Muscle layer of duodenum (tissue), 2 donors: Measurements from ENCODE around the gene IFT80.

ENCODE experiments used
- H3K27ac ChIP-seq: one replicate; pipeline ENCODE4 v1.7.0; 2013; ENCODE audit warnings: mild to moderate bottlenecking, low read length
- H3K27me3 ChIP-seq: one replicate; pipeline ENCODE4 v1.7.0; 2013; ENCODE audit warnings: low read depth, mild to moderate bottlenecking, control low read depth, low read length
- H3K36me3 ChIP-seq, 2 donors: one replicate each; pipeline ENCODE4 v1.7.0; 2013; ENCODE audit warnings: low read length in 2 of 2, control low read depth in 1 of 2, mild to moderate bottlenecking in 1 of 2; ENCODE audit not compliant: insufficient read depth in 2 of 2, control insufficient read depth in 1 of 2
- H3K4me1 ChIP-seq, 2 donors: one replicate each; pipeline ENCODE4 v1.7.0; 2013; ENCODE audit warnings: low read length in 2 of 2, mild to moderate bottlenecking in 2 of 2, control low read depth in 1 of 2, moderate library complexity in 1 of 2; ENCODE audit not compliant: insufficient read depth in 2 of 2, control insufficient read depth in 1 of 2
- H3K4me3 ChIP-seq, 2 donors: one replicate each; pipeline ENCODE4 v1.7.0; 2013; ENCODE audit warnings: low read length in 2 of 2, low read depth in 1 of 2, mild to moderate bottlenecking in 1 of 2
- H3K9me3 ChIP-seq, 2 donors: one replicate each; pipeline ENCODE4 v1.7.0; 2013; ENCODE audit warnings: low read length in 2 of 2, control low read depth in 1 of 2, mild to moderate bottlenecking in 1 of 2; ENCODE audit not compliant: control insufficient read depth in 1 of 2
- donor health status: healthy.

Gene IFT80

DNA sequence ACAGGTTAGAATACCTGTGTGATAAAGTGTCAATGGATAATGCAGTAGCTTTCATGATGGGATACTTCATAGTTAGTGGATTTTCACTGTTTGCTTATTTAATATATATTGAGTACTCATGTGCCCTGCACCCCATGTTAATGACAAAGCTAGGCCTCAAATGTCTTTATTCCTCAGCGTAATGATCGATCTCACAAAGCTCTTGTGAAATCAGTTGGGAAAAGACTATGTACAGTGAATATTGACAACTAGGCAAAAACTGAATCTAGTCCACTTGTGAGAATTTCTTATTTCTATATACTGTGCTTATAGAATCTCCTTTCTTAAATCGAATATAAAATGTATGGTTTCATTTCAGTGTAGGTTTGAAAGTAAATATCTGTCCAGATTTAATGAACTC, 18.3 kb upstream of the IFT80 start:
- Histone ChIP-seq H3K4me3 (no peak overlapping the region), H3K27ac (no peak overlapping the region), H3K36me3 (peaks cover 21 to 23% of the 10 kb centered on the region in 2 donors), H3K27me3 (no peaks in the 10 kb centered on the region), H3K4me1 (no peaks in the 10 kb centered on the region), H3K9me3 (no peaks in the 10 kb centered on the region)

DNA sequence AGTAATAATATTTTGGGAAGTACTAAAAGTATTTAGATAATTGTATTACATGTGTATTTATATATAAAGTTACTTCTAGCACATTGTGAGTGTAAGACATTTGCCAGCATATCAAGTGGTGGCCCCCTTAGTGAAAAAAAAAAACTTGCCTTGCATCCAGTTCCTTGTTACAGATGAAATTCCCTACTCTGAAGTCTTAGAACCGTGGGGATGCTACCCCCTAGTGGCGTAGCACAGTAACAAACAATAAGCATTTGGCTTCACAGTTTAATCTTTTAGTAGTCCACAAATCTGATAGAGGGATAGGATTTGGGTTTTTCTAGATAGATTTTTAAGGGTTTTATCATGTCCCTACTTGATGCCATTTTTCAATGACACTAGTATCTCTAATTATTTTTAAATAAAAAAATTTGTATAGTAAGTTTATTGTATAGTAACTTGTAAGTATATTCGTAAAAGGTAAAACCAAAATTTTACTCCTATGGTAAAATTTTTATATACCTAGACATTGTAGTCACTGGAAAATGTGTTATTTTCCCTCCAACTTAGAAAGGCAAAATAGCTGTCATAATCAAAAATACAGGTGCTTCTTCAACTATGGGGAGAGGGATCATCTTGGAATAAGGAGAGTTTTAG, 14.7 kb upstream of the IFT80 start:
- no peak overlapping the region for H3K4me3 ChIP-seq
- no peaks in the 10 kb centered on the region for H3K27me3 ChIP-seq
- no peak overlapping the region for H3K27ac ChIP-seq
- no peaks in the 10 kb centered on the region for H3K4me1 ChIP-seq
- peaks cover 12 to 15% of the 10 kb centered on the region in 2 donors for H3K36me3 ChIP-seq
- H3K9me3 ChIP-seq = no peaks in the 10 kb centered on the region

DNA sequence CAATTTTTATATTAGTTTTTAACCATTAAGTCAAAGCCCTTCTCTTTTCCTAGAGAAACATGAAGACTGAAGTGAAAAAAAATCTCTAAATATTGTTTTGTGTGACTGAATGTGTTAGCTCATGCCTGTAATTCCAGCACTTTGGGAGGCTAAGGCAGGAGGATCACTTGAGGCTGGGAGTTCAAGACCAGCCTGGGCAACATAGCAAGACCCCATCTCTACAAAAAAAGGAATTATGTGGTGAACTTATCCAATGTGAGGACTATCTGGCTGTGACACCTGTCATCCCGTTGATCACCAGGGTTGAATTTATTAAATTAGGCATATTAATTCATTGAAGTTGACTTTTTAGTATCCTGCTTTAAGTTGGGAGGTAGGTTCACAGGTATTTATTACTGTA, 13.5 kb upstream of the IFT80 start:
- no peak overlapping the region for H3K4me3 ChIP-seq
- no peaks in the 10 kb centered on the region for H3K27me3 ChIP-seq
- H3K27ac ChIP-seq = no peak overlapping the region
- H3K9me3 ChIP-seq = no peaks in the 10 kb centered on the region
- H3K4me1 ChIP-seq = no peaks in the 10 kb centered on the region
- H3K36me3 ChIP-seq = peaks cover 7 to 11% of the 10 kb centered on the region in 2 donors

GRCh38 chr3:160409812-160410610, 11.0 kb upstream of the IFT80 start:
- H3K27me3 ChIP-seq = no peaks in the 10 kb centered on the region
- H3K9me3 ChIP-seq = no peaks in the 10 kb centered on the region
- H3K4me3 ChIP-seq = no peak overlapping the region
- H3K27ac ChIP-seq = no peak overlapping the region
- peaks cover under 1 to 3% of the 10 kb centered on the region in 2 donors for H3K36me3 ChIP-seq
- H3K4me1 ChIP-seq = no peaks in the 10 kb centered on the region

GRCh38 chr3:160403796-160404470, 4.9 kb upstream of the IFT80 start:
- no peaks in the 10 kb centered on the region for H3K36me3 ChIP-seq
- no peaks in the 10 kb centered on the region for H3K9me3 ChIP-seq
- peak overlapping the region in 1 of 2 donors; percentile 32 for H3K4me3 ChIP-seq
- H3K27me3 ChIP-seq = no peaks in the 10 kb centered on the region
- peak overlapping the region; percentile 61 for H3K27ac ChIP-seq
- H3K4me1 ChIP-seq = peaks cover 0 to 14% of the 10 kb centered on the region in 2 donors

DNA sequence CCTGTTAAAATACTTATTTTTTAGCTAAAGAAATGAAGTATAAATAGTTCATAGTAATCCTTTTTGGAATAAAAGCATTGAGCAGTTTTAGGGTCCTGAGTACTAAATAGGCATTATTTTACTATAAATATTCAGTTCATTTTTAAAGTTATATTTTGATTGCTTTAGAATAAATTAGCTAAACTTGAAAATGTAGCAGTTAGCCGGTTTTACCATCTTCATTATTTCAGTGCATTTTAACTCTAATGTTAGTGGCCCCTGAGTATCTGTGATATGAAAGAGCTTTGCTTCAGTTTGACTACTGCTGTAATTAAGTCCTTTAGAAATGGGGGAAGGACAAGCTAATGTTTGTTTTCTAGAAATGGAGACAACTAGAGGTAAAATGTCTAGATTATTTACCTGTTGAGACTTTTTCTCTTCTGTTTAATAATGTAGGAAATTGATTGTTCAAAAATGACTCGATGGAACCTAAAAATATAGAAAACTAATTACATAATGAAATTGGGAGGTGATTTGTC, 4.1 kb upstream of the IFT80 start:
- Histone ChIP-seq H3K4me3 (peak overlapping the region in 1 of 2 donors; percentile 100), H3K4me1 (peaks cover 0 to 17% of the 10 kb centered on the region in 2 donors), H3K27ac (peak overlapping the region; percentile 90), H3K9me3 (no peaks in the 10 kb centered on the region), H3K36me3 (no peaks in the 10 kb centered on the region), H3K27me3 (no peaks in the 10 kb centered on the region)

- Histone ChIP-seq H3K9me3 (no peaks in the 10 kb centered on the region), H3K4me3 (peak overlapping the region; percentile 96 to 100), H3K4me1 (peaks cover 0 to 21% of the 10 kb centered on the region in 2 donors), H3K27ac (peak overlapping the region; percentile 90), H3K36me3 (no peaks in the 10 kb centered on the region), H3K27me3 (no peaks in the 10 kb centered on the region)
These were observed 3.4 kb upstream of the IFT80 start for GRCh38 chr3:160402221-160403027.

- peaks cover 0 to 21% of the 10 kb centered on the region in 2 donors for H3K4me1 ChIP-seq
- peak overlapping the region; percentile 90 for H3K27ac ChIP-seq
- peak overlapping the region; percentile 96 to 100 for H3K4me3 ChIP-seq
- no peaks in the 10 kb centered on the region for H3K9me3 ChIP-seq
- no peaks in the 10 kb centered on the region for H3K36me3 ChIP-seq
- no peaks in the 10 kb centered on the region for H3K27me3 ChIP-seq
These were observed 2.5 kb upstream of the IFT80 start for GRCh38 chr3:160401291-160402095.

GRCh38 chr3:160400702-160401150, 1.7 kb upstream of the IFT80 start:
- Histone ChIP-seq H3K36me3 (no peaks in the 10 kb centered on the region), H3K9me3 (no peaks in the 10 kb centered on the region), H3K4me3 (peak overlapping the region; percentile 96 to 100), H3K4me1 (peaks cover 0 to 21% of the 10 kb centered on the region in 2 donors), H3K27me3 (no peaks in the 10 kb centered on the region), H3K27ac (peak overlapping the region; percentile 90)

DNA sequence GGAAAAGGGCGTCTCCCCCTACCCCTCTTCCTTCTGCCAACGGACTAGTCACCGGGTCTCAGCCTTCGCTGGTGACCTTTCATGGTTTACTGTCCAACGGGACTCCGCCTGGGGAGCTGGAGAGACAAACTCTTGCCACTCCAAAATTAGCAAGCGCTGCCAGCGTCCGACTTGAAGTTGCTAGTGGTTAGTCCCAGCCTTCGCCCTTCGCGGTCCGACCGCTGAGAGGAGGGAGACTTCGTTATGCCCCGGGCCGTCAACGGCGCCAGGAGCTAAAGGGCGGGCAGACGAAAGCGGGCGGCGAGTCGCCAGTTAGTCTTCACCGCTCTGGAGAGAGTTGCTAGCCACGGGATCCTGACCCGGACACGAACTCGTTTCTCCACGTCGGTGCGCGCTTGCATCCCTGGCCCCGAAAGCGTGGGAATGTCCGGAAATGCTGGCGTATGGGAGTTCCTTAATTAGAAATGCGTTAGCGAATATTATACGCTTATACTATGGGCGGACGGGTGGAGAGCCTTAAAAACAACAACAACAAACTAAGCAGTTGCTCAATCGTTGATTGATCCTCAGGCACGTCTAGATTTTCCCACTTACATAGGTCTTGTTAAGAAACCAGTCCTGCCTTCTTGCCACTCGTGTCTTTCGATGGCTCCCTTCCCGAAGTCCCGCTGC, 1.1 kb upstream of the IFT80 start:
- Histone ChIP-seq H3K4me3 (peak overlapping the region; percentile 96 to 100), H3K27me3 (no peaks in the 10 kb centered on the region), H3K9me3 (no peaks in the 10 kb centered on the region), H3K27ac (peak overlapping the region; percentile 90), H3K4me1 (peaks cover 0 to 21% of the 10 kb centered on the region in 2 donors), H3K36me3 (no peaks in the 10 kb centered on the region)
